ENCODE measurements around the gene PMEPA1.

- TF ChIP-seq POLR2A (IDR thresholded peaks at IDR 0.05; ENCODE audit: low read length): no peak
- no peak for TF ChIP-seq GATA1 (IDR thresholded peaks at IDR 0.05; ENCODE audit: low read depth, low read length)
Measured at GRCh38 chr20:57664924-57665588, 44.8 kb downstream of the PMEPA1 start.

All from erythroblast (primary cell).